HUES6 (cell line): ENCODE data around the gene TMEM174.
"Not testable (repeated sequence)": the region's sequence is repeated elsewhere in the genome, so short reads cannot be mapped to it uniquely, and the experiment has no call there.

Experiments
- H3K27ac ChIP-seq: 2 replicates; pipeline ENCODE4 v1.7.0; 2013; ENCODE audit warnings: low read depth, mild to moderate bottlenecking, low read length, inconsistent platforms
- H3K27me3 ChIP-seq: 2 replicates; pipeline ENCODE4 v1.6.1; 2013; ENCODE audit warnings: low read length; ENCODE audit not compliant: control insufficient read depth, insufficient read depth
- H3K36me3 ChIP-seq: 2 replicates; pipeline ENCODE4 v1.6.1; 2013; ENCODE audit warnings: low read length; ENCODE audit not compliant: control insufficient read depth, insufficient read depth
- H3K4me1 ChIP-seq: 2 replicates; pipeline ENCODE4 v1.6.1; 2013; ENCODE audit warnings: low read length; ENCODE audit not compliant: control insufficient read depth, insufficient read depth
- H3K4me3 ChIP-seq: 2 replicates; pipeline ENCODE4 v1.5.1; 2013; ENCODE audit warnings: low read depth, low read length
- H3K9ac ChIP-seq: one replicate; pipeline ENCODE4 v1.6.1; 2013; ENCODE audit warnings: mild to moderate bottlenecking, low read length
- H3K9me3 ChIP-seq: 2 replicates; pipeline ENCODE4 v1.6.1; 2013; ENCODE audit warnings: low read depth, low read length; ENCODE audit not compliant: control insufficient read depth, insufficient read depth

The TMEM174 gene

DNA sequence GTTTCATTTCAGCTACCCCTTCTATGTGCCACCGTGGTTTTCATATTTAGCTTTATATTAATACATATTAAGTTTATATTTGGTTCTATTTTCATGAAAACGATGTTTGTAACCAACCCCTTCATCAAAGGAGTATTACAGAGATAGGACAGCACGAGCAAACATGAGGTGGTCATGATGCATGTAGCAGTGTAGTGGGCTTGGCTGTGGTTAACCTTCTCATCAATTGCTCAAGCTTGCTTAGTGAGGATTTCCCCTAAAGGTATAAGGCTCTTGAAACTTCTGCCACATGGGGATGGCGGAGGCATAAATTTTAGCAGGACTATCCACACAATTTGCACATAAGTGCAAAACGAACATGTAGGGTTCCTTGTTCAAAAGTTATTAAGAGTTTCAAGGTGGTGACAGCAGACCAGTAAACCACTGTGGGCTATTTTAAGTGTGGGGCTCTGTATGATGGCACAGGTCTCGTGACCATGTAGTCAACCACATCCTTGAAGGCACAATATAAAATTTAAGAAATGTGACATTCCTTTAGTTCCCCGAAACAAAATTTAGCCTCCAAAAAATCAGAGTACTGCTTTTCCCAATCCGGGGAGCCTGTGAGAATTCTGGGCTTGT lies 24.8 kb downstream of the TMEM174 start:
- H3K27me3 ChIP-seq: peaks cover 7% of the 10 kb centered on the region
- no peak overlapping the region for H3K4me3 ChIP-seq
- 0 out of 2 replicates have a peak, but pooled peaks cover 7% of the 10 kb centered on the region for H3K4me1 ChIP-seq
- H3K36me3 ChIP-seq: no peaks in the 10 kb centered on the region
- H3K27ac ChIP-seq: no peak overlapping the region
- no peak overlapping the region for H3K9ac ChIP-seq
- H3K9me3 ChIP-seq: 0 out of 2 replicates have a peak, but pooled peaks cover 4% of the 10 kb centered on the region

GRCh38 chr5:73198833-73199592 lies 26.0 kb downstream of the TMEM174 start:
- H3K4me3 ChIP-seq: no peak overlapping the region
- 0 out of 2 replicates have a peak, but pooled peaks cover 7% of the 10 kb centered on the region for H3K4me1 ChIP-seq
- H3K27ac ChIP-seq: no peak overlapping the region
- H3K9ac ChIP-seq: no peak overlapping the region
- H3K27me3 ChIP-seq: peaks cover 7% of the 10 kb centered on the region
- H3K36me3 ChIP-seq: no peaks in the 10 kb centered on the region
- H3K9me3 ChIP-seq: 0 out of 2 replicates have a peak, but pooled peaks cover 4% of the 10 kb centered on the region

DNA sequence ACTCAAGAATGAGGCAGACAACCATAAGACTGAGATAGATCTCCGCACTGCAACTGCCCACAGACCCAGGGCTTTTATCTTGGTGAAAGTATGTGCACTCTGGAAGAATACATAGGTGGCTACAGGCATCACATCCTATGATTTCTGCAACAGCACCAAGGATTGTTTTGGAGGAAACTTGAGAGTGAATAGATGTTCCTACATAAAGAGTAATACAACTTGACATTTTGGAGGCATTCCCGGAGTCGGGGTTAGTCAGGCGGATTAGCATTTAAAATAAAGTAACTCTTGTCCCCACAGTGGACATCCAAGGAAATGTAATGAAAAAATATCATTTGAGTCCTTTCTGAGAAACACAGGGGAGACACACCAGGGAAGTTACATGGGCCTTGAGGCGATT lies 26.7 kb downstream of the TMEM174 start:
- H3K4me1 ChIP-seq: 0 out of 2 replicates have a peak, but pooled peaks cover 7% of the 10 kb centered on the region

DNA sequence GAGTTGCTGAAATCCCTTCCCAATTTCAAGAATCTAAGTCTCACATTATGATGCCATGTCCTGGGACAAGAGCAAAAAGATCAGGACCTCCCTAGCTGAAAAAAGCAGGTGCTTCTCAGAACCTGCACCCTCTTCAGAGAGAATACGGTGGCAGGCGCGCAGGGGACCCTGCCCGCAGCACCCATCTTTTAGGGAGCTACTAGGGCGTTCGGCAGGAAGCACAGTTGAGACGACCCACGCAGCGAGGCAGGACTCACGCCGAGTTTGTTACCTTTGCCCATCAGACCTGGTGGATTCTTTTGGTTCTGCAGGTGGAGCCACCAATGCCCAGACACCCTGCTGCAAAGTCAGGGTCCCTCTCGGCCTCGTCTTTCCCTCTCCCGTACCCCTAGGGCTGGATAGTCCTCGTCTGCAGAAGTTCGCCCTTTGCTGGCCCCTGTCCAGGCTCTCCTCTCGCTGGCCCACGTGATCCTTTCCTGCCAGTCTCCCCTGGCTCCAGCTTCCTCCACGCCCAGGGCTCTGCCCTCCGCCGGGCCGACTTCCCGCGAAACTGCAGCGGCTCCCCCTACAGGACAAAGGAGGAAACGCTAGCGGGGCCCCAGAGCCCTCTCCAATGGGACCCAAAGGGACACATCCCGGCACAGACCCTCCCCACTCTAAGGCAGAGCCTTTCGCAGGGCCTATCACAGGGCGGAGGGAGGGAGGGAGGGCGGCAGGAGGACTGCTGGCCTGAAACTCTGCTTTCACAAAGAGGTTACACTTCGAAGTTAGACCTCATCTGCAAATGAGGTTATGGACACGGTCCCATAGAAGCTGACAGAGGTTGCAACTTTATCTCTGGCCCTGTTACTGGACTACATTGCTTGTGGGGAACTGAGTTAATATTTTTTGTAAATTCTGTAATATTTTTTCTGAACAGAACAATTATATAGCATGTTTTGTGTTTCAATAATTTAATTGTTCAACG lies 28.8 kb downstream of the TMEM174 start:
- Histone ChIP-seq H3K9ac (no peak overlapping the region), H3K36me3 (no peaks in the 10 kb centered on the region), H3K4me1 (0 out of 2 replicates have a peak, but pooled peaks cover 7% of the 10 kb centered on the region), H3K9me3 (peaks cover 4% of the 10 kb centered on the region; the same call in 1 of the 2 replicates), H3K27ac (no peak overlapping the region), H3K27me3 (peaks cover 7% of the 10 kb centered on the region), H3K4me3 (peak overlapping the region; percentile 21; the same call in 1 of the 2 replicates)

More for the DNA sequence above, 26.7 kb downstream of the TMEM174 start:
- Histone ChIP-seq H3K9ac (no peak overlapping the region), H3K27me3 (peaks cover 7% of the 10 kb centered on the region), H3K27ac (no peak overlapping the region), H3K36me3 (no peaks in the 10 kb centered on the region), H3K9me3 (0 out of 2 replicates have a peak, but pooled peaks cover 4% of the 10 kb centered on the region), H3K4me3 (no peak overlapping the region)

- Histone ChIP-seq H3K36me3 (no peaks in the 10 kb centered on the region), H3K9me3 (no peaks in the 10 kb centered on the region; the same call in 1 of the 2 replicates), H3K4me1 (0 out of 2 replicates have a peak, but pooled peaks cover 7% of the 10 kb centered on the region), H3K27me3 (peaks cover 7% of the 10 kb centered on the region), H3K27ac (no peak overlapping the region), H3K4me3 (no peak overlapping the region), H3K9ac (no peak overlapping the region)
These were observed 31.3 kb downstream of the TMEM174 start for GRCh38 chr5:73204332-73204731.

GRCh38 chr5:73204733-73205132 lies 31.7 kb downstream of the TMEM174 start:
- Histone ChIP-seq H3K4me3 (no peak overlapping the region), H3K4me1 (0 out of 2 replicates have a peak, but pooled peaks cover 7% of the 10 kb centered on the region), H3K36me3 (no peaks in the 10 kb centered on the region), H3K27ac (no peak overlapping the region), H3K9ac (no peak overlapping the region), H3K27me3 (peaks cover 7% of the 10 kb centered on the region), H3K9me3 (no peaks in the 10 kb centered on the region; the same call in 1 of the 2 replicates)

DNA sequence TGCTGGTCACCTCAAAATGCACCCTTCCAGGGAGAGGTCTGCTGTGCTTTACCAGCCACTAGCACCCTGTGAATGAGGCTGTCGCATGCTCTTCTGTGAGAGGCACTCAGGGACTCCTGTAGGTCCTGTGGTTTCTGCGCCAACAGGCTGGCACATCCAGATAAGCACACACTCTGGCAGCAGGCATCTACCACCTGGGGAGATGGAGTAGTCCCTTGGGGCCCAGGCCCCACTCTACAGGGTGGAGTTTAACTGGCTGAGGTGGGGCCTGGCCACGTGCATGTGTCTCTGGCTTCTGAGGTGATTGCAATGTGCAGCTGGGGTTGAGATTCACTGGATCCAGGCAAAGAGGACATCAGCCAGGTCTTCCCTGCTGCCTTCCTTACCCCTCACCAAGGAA lies 32.3 kb downstream of the TMEM174 start:
- no peaks in the 10 kb centered on the region; the same call in 1 of the 2 replicates for H3K9me3 ChIP-seq
- no peak overlapping the region for H3K9ac ChIP-seq
- 0 out of 2 replicates have a peak, but pooled peaks cover 7% of the 10 kb centered on the region for H3K4me1 ChIP-seq
- no peaks in the 10 kb centered on the region for H3K36me3 ChIP-seq
- H3K4me3 ChIP-seq: no peak overlapping the region
- no peak overlapping the region for H3K27ac ChIP-seq
- H3K27me3 ChIP-seq: peaks cover 7% of the 10 kb centered on the region

- not testable (repeated sequence) for H3K9ac ChIP-seq, H3K27ac ChIP-seq, H3K27me3 ChIP-seq, H3K4me1 ChIP-seq, H3K9me3 ChIP-seq, H3K4me3 ChIP-seq, H3K36me3 ChIP-seq
These were observed 34.2 kb downstream of the TMEM174 start for GRCh38 chr5:73207239-73207638.

DNA sequence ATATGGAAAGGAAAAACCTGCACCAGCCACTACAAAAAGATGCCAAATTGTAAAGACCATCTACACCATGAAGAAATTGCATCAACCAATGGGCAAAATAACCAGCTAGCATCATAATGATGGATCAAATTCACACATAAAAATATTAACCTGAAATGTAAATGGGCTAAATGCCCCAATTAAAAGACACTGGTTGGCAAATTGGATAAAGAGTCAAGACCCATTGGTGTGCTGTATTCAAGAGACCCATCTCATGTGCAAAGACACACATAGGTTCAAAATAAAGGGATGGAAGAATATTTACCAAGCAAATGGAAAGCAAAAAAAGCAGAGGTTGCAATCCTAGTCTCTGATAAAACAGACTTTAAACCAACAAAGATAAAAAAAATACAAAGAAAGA lies 36.1 kb downstream of the TMEM174 start:
- H3K27ac ChIP-seq, H3K9me3 ChIP-seq, H3K27me3 ChIP-seq, H3K9ac ChIP-seq, H3K4me3 ChIP-seq, H3K4me1 ChIP-seq, H3K36me3 ChIP-seq: not testable (repeated sequence)

DNA sequence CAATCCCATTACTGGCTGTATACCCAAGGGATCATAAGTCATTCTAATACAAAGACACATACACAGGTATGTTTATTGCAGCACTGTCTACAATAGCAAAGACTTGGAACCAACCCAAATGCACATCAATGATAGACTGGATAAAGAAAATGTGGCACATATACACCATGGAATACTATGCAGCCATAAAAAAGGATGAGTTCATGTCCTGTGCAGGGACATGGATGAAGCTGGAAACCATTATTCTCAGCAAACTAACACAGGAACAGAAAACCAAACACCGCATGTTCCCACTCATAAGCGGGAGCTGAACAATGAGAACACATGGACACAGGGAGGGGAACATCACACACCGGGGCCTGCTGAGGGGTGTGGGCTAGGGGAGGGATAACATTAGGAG lies 39.7 kb downstream of the TMEM174 start:
- not testable (repeated sequence) for H3K36me3 ChIP-seq, H3K27ac ChIP-seq, H3K9me3 ChIP-seq, H3K9ac ChIP-seq, H3K4me3 ChIP-seq
- H3K27me3 ChIP-seq: peaks cover 40% of the 10 kb centered on the region
- H3K4me1 ChIP-seq: peaks cover 24% of the 10 kb centered on the region
